H9 (cell line): ENCODE results near the gene TTC3. TPM values are rescaled to one million over a fixed set of nuclear protein-coding genes. Genes with fewer than 3 reads are reported as not detected.
"Not testable (repeated sequence)": the region's sequence is repeated elsewhere in the genome, so short reads cannot be mapped to it uniquely, and the experiment has no call there.

Source experiments
- DNase-seq: peaks from one replicate; pipeline ENCODE4 v3.0.0-alpha.2; 2017
- H2AFZ ChIP-seq: one replicate; pipeline ENCODE4 v1.6.1; 2013; ENCODE audit warnings: mild to moderate bottlenecking, low read length, control low read depth, moderate library complexity
- H2AK5ac ChIP-seq: 2 replicates; pipeline ENCODE4 v1.6.1; 2013; ENCODE audit warnings: low read length, control low read depth, mixed read lengths; ENCODE audit not compliant: insufficient read length
- H2BK120ac ChIP-seq: one replicate; pipeline ENCODE4 v1.6.1; 2013; ENCODE audit warnings: low read depth, mild to moderate bottlenecking, low read length, control low read depth, inconsistent platforms; ENCODE audit not compliant: poor library complexity, severe bottlenecking
- H2BK12ac ChIP-seq: 2 replicates; pipeline ENCODE4 v1.6.1; 2013; ENCODE audit warnings: low read length, control low read depth, mixed read lengths, low read depth; ENCODE audit not compliant: insufficient read length
- H2BK15ac ChIP-seq: 2 replicates; pipeline ENCODE4 v1.6.1; 2013; ENCODE audit warnings: low read depth, low read length, control low read depth
- H2BK20ac ChIP-seq: one replicate; pipeline ENCODE4 v1.6.1; 2013; ENCODE audit warnings: low read depth, mild to moderate bottlenecking, low read length, control low read depth, inconsistent platforms; ENCODE audit not compliant: poor library complexity, severe bottlenecking
- H2BK5ac ChIP-seq: 2 replicates; pipeline ENCODE4 v1.6.1; 2013; ENCODE audit warnings: low read length, control low read depth, mixed read lengths; ENCODE audit not compliant: insufficient read length
- H3K14ac ChIP-seq: 2 replicates; pipeline ENCODE4 v1.6.1; 2013; ENCODE audit warnings: low read length, control low read depth; ENCODE audit not compliant: insufficient read depth
- H3K18ac ChIP-seq: 2 replicates; pipeline ENCODE4 v1.6.1; 2013; ENCODE audit warnings: low read depth, mild to moderate bottlenecking, mixed read lengths, low read length, control low read depth; ENCODE audit not compliant: insufficient read length
- H3K23ac ChIP-seq: 2 replicates; pipeline ENCODE4 v1.6.1; 2013; ENCODE audit warnings: low read length, control low read depth, mixed read lengths, low read depth; ENCODE audit not compliant: insufficient read length
- H3K23me2 ChIP-seq: 2 replicates; pipeline ENCODE4 v1.6.1; 2013; ENCODE audit warnings: low read depth, mild to moderate bottlenecking, mixed read lengths, low read length, control low read depth; ENCODE audit not compliant: insufficient read length, poor library complexity, severe bottlenecking
- H3K27ac ChIP-seq: 2 replicates; pipeline ENCODE4 v1.5.1; 2013; ENCODE audit warnings: low read length, control low read depth, mixed read lengths, low read depth; ENCODE audit not compliant: insufficient read length
- H3K27me3 ChIP-seq: 2 replicates; pipeline ENCODE4 v1.6.1; 2013; ENCODE audit warnings: low read length, control low read depth, inconsistent platforms; ENCODE audit not compliant: insufficient read depth
- H3K4ac ChIP-seq: 2 replicates; pipeline ENCODE4 v1.6.1; 2013; ENCODE audit warnings: low read depth, mild to moderate bottlenecking, control low read depth, inconsistent platforms, low read length, moderate library complexity
- H3K4me1 ChIP-seq: 2 replicates; pipeline ENCODE4 v1.6.1; 2013; ENCODE audit warnings: low read length, control low read depth, inconsistent platforms; ENCODE audit not compliant: insufficient read depth
- H3K4me2 ChIP-seq: 2 replicates; pipeline ENCODE4 v1.6.1; 2013; ENCODE audit warnings: low read length, control low read depth, mixed read lengths; ENCODE audit not compliant: insufficient read length, insufficient read depth
- H3K56ac ChIP-seq: 2 replicates; pipeline ENCODE4 v1.6.1; 2013; ENCODE audit warnings: low read depth, mild to moderate bottlenecking, mixed read lengths, low read length, control low read depth; ENCODE audit not compliant: insufficient read length
- H3K79me1 ChIP-seq: 2 replicates; pipeline ENCODE4 v1.6.1; 2013; ENCODE audit warnings: low read depth, mild to moderate bottlenecking, moderate library complexity, low read length, control low read depth, inconsistent platforms; ENCODE audit not compliant: insufficient read depth, poor library complexity, severe bottlenecking
- H3K79me2 ChIP-seq: 2 replicates; pipeline ENCODE4 v1.6.1; 2013; ENCODE audit warnings: low read length, control low read depth, inconsistent platforms; ENCODE audit not compliant: insufficient read depth
- H3K9ac ChIP-seq: 2 replicates; pipeline ENCODE4 v1.6.1; 2013; ENCODE audit warnings: low read length, control low read depth, mixed read lengths; ENCODE audit not compliant: insufficient read length; ENCODE audit errors: extremely low read depth
- H3K9me3 ChIP-seq: one replicate; pipeline ENCODE4 v1.6.1; 2013; ENCODE audit warnings: low read depth, low read length, inconsistent platforms; ENCODE audit not compliant: control insufficient read depth
- H3T11ph ChIP-seq: one replicate; pipeline ENCODE4 v1.6.1; 2013; ENCODE audit warnings: mild to moderate bottlenecking, low read length, control low read depth, inconsistent platforms
- H4K20me1 ChIP-seq: one replicate; pipeline ENCODE4 v1.6.1; 2013; ENCODE audit not compliant: control insufficient read depth, insufficient read length, insufficient read depth
- H4K5ac ChIP-seq: 2 replicates; pipeline ENCODE4 v1.6.1; 2013; ENCODE audit warnings: low read depth, mild to moderate bottlenecking, mixed read lengths, low read length, control low read depth; ENCODE audit not compliant: insufficient read length
- H4K8ac ChIP-seq: replicated peaks from 2 replicates; pipeline ENCODE4 v1.6.1; 2013; ENCODE audit warnings: low read length, control low read depth, mixed read lengths, low read depth; ENCODE audit not compliant: insufficient read length
- H4K91ac ChIP-seq: 2 replicates; pipeline ENCODE4 v1.6.1; 2013; ENCODE audit warnings: low read depth, mild to moderate bottlenecking, moderate library complexity, mixed read lengths, low read length, control low read depth; ENCODE audit not compliant: insufficient read length
- H3K27ac Mint-ChIP-seq, 3 experiments: 2 replicates in 2 of 3; 3 replicates in 1 of 3; pipeline ENCODE4 v1.8.0; 2020 to 2021; ENCODE audit warnings: mixed read lengths in 3 of 3, mild to moderate bottlenecking in 1 of 3, moderate library complexity in 1 of 3
- H3K27me3 Mint-ChIP-seq: 2 replicates; pipeline ENCODE4 v1.8.0; 2021; ENCODE audit warnings: low read depth, mild to moderate bottlenecking, moderate library complexity, mixed read lengths
- H3K36me3 Mint-ChIP-seq, 3 experiments: 2 replicates in 2 of 3; 3 replicates in 1 of 3; pipeline ENCODE4 v1.8.0; 2020 to 2021; ENCODE audit warnings: low read depth in 3 of 3, mixed read lengths in 3 of 3; ENCODE audit not compliant: insufficient read depth in 1 of 3
- H3K4me1 Mint-ChIP-seq, 2 experiments: 2 replicates each; pipeline ENCODE4 v1.8.0; 2020; ENCODE audit warnings: mixed read lengths in 2 of 2
- H3K4me3 Mint-ChIP-seq, 2 experiments: 2 replicates in 1 of 2; 3 replicates in 1 of 2; pipeline ENCODE4 v1.8.0; 2020 to 2021; ENCODE audit warnings: mild to moderate bottlenecking in 2 of 2, mixed read lengths in 2 of 2, moderate library complexity in 1 of 2
- H3K9me3 Mint-ChIP-seq, 2 experiments: 2 replicates in 1 of 2; 3 replicates in 1 of 2; pipeline ENCODE4 v1.8.0; 2020; ENCODE audit warnings: mild to moderate bottlenecking in 2 of 2, mixed read lengths in 2 of 2, moderate library complexity in 1 of 2
- CTCF ChIP-seq: fragments of 200-600 bp; sonication (generic); conservative IDR thresholded peaks from 3 replicates; pipeline ENCODE4 v1.8.0; 2021; ENCODE audit warnings: antibody characterized with exemption, mild to moderate bottlenecking
- WGBS: extraction: QIAGEN DNeasy Blood & Tissue Kit; methylation state at CpG from one replicate; pipeline ENCODE4 v1.1.7; 2013; ENCODE audit warnings: missing lambda C conversion rate, low lambda C conversion rate, mixed read lengths; ENCODE audit not compliant: insufficient read length; ENCODE audit errors: extremely low coverage; 5-methylcytosine and 5-hydroxymethylcytosine counted together
- total RNA-seq: library from RNA; stranded (reverse); gene quantifications from 2 replicates; pipeline ENCODE4 v1.2.1, GENCODE V29; 2021

TTC3 gene
- total RNA-seq, 1 experiment from 2014 or later, result 46.5 TPM

GRCh38 chr21:37106998-37107397 is 33.9 kb downstream of the TTC3 start:
- WGBS, result no CpG with 5 or more reads among the region's 2 CpGs
- H3K79me2 ChIP-seq, result no peaks in the 10 kb centered on the region

GRCh38 chr21:37111029-37111428 is 38.0 kb downstream of the TTC3 start:
- not testable (repeated sequence) for H2BK5ac ChIP-seq, H4K5ac ChIP-seq, H3K79me2 ChIP-seq, H3K9me3 ChIP-seq, H3K79me1 ChIP-seq, H2BK20ac ChIP-seq, H3K18ac ChIP-seq, H3K4me2 ChIP-seq, H2BK12ac ChIP-seq, H3K27ac Mint-ChIP-seq, H2AFZ ChIP-seq, H4K20me1 ChIP-seq, DNase-seq, H3T11ph ChIP-seq, H3K9ac ChIP-seq, H3K4me1 ChIP-seq, H2AK5ac ChIP-seq, H3K4me1 Mint-ChIP-seq, H3K4me3 Mint-ChIP-seq, H3K27me3 Mint-ChIP-seq, H3K14ac ChIP-seq, H4K8ac ChIP-seq, H3K23me2 ChIP-seq, H3K23ac ChIP-seq, H3K4ac ChIP-seq, H2BK15ac ChIP-seq, H2BK120ac ChIP-seq, H3K27ac ChIP-seq, H3K56ac ChIP-seq, H4K91ac ChIP-seq, H3K27me3 ChIP-seq
- no CpG with 5 or more reads among the region's 6 CpGs for WGBS
- peaks cover 32 to 47% (median 37%) of the 10 kb centered on the region in 3 experiments for H3K36me3 Mint-ChIP-seq
- H3K9me3 Mint-ChIP-seq, result peaks cover 52 to 53% of the 10 kb centered on the region in 2 experiments

More at GRCh38 chr21:37106998-37107397, 33.9 kb downstream of the TTC3 start:
- no peak overlapping the region for H3K56ac ChIP-seq
- H2BK5ac ChIP-seq, result no peak overlapping the region
- H3T11ph ChIP-seq, result no peak overlapping the region
- Mint-ChIP-seq H3K36me3 (peaks cover 26 to 44% (median 37%) of the 10 kb centered on the region in 3 experiments), H3K27ac (no peak overlapping the region), H3K9me3 (peaks cover 43 to 45% of the 10 kb centered on the region in 2 experiments), H3K4me1 (no peaks in the 10 kb centered on the region), H3K4me3 (no peak overlapping the region), H3K27me3 (no peaks in the 10 kb centered on the region)
- H3K27ac ChIP-seq, result no peak overlapping the region
- H3K14ac ChIP-seq, result no peak overlapping the region
- H3K27me3 ChIP-seq, result no peaks in the 10 kb centered on the region
- H3K4me1 ChIP-seq, result no peaks in the 10 kb centered on the region
- no peak for TF ChIP-seq CTCF
- H2BK20ac ChIP-seq, result no peak overlapping the region
- no peaks in the 10 kb centered on the region for H3K23me2 ChIP-seq
- DNase-seq, result no peak
- H3K9me3 ChIP-seq, result peaks cover 10% of the 10 kb centered on the region
- H3K4me2 ChIP-seq, result no peak overlapping the region
- no peaks in the 10 kb centered on the region for H4K20me1 ChIP-seq
- no peak overlapping the region for H4K91ac ChIP-seq
- H2AFZ ChIP-seq, result no peak overlapping the region
- no peak overlapping the region for H2BK15ac ChIP-seq
- no peak overlapping the region for H3K18ac ChIP-seq
- no peak overlapping the region for H4K8ac ChIP-seq
- H2BK12ac ChIP-seq, result no peak overlapping the region
- H2BK120ac ChIP-seq, result no peak overlapping the region
- H4K5ac ChIP-seq, result no peak overlapping the region
- no peaks in the 10 kb centered on the region for H3K79me1 ChIP-seq
- no peak overlapping the region for H3K23ac ChIP-seq
- H3K4ac ChIP-seq, result no peak overlapping the region
- no peak overlapping the region for H3K9ac ChIP-seq
- no peak overlapping the region for H2AK5ac ChIP-seq
